ENCODE measurements around the gene SYNE3.

- TF ChIP-seq POLR2A (IDR thresholded peaks at IDR 0.05) (no peak), CTCF (IDR thresholded peaks at IDR 0.05 in 8 of 11, conservative IDR thresholded peaks at IDR 0.05 in 3 of 11) (no peak), POLR2AphosphoS5 (IDR thresholded peaks at IDR 0.05) (no peak)
Measured at GRCh38 chr14:95471016-95471415, 45.4 kb downstream of the SYNE3 start.

Measured in spleen (tissue), 7 donors.